ENCODE data around the gene NUDT2.

GRCh38 chr9:34349324-34349723 is 20.0 kb downstream of the NUDT2 start:
- TF ChIP-seq, protein P1, sequence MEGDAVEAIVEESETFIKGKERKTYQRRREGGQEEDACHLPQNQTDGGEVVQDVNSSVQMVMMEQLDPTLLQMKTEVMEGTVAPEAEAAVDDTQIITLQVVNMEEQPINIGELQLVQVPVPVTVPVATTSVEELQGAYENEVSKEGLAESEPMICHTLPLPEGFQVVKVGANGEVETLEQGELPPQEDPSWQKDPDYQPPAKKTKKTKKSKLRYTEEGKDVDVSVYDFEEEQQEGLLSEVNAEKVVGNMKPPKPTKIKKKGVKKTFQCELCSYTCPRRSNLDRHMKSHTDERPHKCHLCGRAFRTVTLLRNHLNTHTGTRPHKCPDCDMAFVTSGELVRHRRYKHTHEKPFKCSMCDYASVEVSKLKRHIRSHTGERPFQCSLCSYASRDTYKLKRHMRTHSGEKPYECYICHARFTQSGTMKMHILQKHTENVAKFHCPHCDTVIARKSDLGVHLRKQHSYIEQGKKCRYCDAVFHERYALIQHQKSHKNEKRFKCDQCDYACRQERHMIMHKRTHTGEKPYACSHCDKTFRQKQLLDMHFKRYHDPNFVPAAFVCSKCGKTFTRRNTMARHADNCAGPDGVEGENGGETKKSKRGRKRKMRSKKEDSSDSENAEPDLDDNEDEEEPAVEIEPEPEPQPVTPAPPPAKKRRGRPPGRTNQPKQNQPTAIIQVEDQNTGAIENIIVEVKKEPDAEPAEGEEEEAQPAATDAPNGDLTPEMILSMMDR (IDR thresholded peaks at IDR 0.05), result no peak
- TF ChIP-seq EP300 (IDR thresholded peaks at IDR 0.05) (no peak), POLR2AphosphoS5 (IDR thresholded peaks at IDR 0.05) (no peak)
